PC-3 (cell line): ENCODE results near the gene SF3B1.

Experiments
- EZH2 ChIP-seq: fragments of 300-600 bp; sonication (generic); IDR thresholded peaks from one replicate; pipeline ENCODE4 v1.6.1; 2017; ENCODE audit warnings: antibody characterized with exemption, mild to moderate bottlenecking, low read length; ENCODE audit not compliant: unreplicated experiment
- EZH2phosphoT487 ChIP-seq: fragments of 300-600 bp; sonication (generic); IDR thresholded peaks from 2 replicates; pipeline ENCODE4 v1.6.1; 2018; ENCODE audit warnings: mild to moderate bottlenecking, antibody characterized with exemption, low read length, borderline replicate concordance
- TF ChIP-seq, protein P1 (sequence below): fragments of 300-600 bp; sonication (generic); conservative IDR thresholded peaks from 2 replicates; pipeline ENCODE4 v1.5.1; 2017; ENCODE audit warnings: antibody characterized with exemption, low read depth, mild to moderate bottlenecking, low read length

DNA sequence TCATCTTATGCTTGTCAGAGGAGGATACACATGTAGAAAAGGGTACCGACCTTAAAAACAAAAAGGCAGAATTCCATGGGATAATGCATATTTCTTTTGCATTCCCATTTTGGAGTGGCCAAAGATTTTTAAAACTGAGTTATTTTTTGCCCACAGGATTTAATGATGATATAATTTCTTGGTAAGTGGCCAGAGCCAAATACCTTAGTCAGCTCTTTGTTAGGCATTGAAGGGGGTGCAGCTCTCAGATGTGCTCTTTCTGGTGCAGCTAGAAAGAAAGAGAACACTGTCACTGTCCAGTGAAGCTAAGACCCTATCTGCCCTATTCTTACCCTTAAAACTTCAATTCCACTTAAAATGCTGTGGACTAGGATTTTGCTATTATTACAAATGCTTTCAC lies 29.3 kb upstream of the SF3B1 start:
- TF ChIP-seq, protein P1, sequence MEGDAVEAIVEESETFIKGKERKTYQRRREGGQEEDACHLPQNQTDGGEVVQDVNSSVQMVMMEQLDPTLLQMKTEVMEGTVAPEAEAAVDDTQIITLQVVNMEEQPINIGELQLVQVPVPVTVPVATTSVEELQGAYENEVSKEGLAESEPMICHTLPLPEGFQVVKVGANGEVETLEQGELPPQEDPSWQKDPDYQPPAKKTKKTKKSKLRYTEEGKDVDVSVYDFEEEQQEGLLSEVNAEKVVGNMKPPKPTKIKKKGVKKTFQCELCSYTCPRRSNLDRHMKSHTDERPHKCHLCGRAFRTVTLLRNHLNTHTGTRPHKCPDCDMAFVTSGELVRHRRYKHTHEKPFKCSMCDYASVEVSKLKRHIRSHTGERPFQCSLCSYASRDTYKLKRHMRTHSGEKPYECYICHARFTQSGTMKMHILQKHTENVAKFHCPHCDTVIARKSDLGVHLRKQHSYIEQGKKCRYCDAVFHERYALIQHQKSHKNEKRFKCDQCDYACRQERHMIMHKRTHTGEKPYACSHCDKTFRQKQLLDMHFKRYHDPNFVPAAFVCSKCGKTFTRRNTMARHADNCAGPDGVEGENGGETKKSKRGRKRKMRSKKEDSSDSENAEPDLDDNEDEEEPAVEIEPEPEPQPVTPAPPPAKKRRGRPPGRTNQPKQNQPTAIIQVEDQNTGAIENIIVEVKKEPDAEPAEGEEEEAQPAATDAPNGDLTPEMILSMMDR = no peak
- TF ChIP-seq EZH2 = no peak
- no peak for TF ChIP-seq EZH2phosphoT487
